Thyroid gland (tissue), 4 donors: ENCODE data around the gene VPS13C. TPM values are rescaled to one million over a fixed set of nuclear protein-coding genes. Genes with fewer than 3 reads are reported as not detected.

Experiments
- DNase-seq, 2 donors: peaks; one replicate each; pipeline ENCODE4 v3.0.0-alpha.2; 2019
- H3K27ac ChIP-seq, 3 donors: fragments of 200-600 bp; sonication (generic); 1 replicate in 2 of 3; 2 replicates in 1 of 3; pipeline ENCODE4 v1.5.1; 2016 to 2019; ENCODE audit warnings: mild to moderate bottlenecking in 1 of 3, moderate library complexity in 1 of 3
- H3K27me3 ChIP-seq: fragments of 200-600 bp; sonication (generic); one replicate; pipeline ENCODE4 v1.5.1; 2019
- H3K36me3 ChIP-seq, 2 donors: fragments of 200-600 bp; sonication (generic); one replicate each; pipeline ENCODE4 v1.5.1; 2016 to 2019
- H3K4me1 ChIP-seq, 2 donors: fragments of 200-600 bp; sonication (generic); one replicate each; pipeline ENCODE4 v1.5.1; 2017 to 2019
- H3K4me3 ChIP-seq, 3 donors: fragments of 200-600 bp; sonication (generic); replicated peaks in 1 of 3; 1 replicate in 2 of 3; 2 replicates in 1 of 3; pipeline ENCODE4 v1.5.1; 2016; ENCODE audit warnings: mild to moderate bottlenecking in 1 of 3
- H3K9me3 ChIP-seq: fragments of 200-600 bp; sonication (generic); one replicate; pipeline ENCODE4 v1.5.1; 2017
- POLR2A ChIP-seq, 2 donors: fragments of 450-650 bp; IDR thresholded peaks; one replicate each; pipeline ENCODE4 v1.6.1; 2017; ENCODE audit warnings: antibody characterized with exemption in 2 of 2, mild to moderate bottlenecking in 2 of 2, moderate library complexity in 1 of 2
- WGBS, 2 donors: methylation state at CpG; one replicate each; pipeline ENCODE4 v1.1.5; 2017; 5-methylcytosine and 5-hydroxymethylcytosine counted together
- intact Hi-C: fragments of 100-400 bp; cut with DNase I; formaldehyde crosslinking; loops from one replicate; pipeline ENCODE4 v1.15.1; 2023
- total RNA-seq, 4 donors: library from RNA; depleted of rRNA; stranded (reverse); fragments of >200 nt; gene quantifications; one replicate each; pipeline ENCODE4 v1.2.3, GENCODE V29; 2016
- TF ChIP-seq, protein P1 (sequence below), 6 experiments: fragments of 200-600 bp in 3 of 6; fragments of 450-650 bp in 3 of 6; sonication (generic) in 3 of 6; IDR thresholded peaks; one replicate each; pipeline ENCODE4 v1.5.1; 2016 to 2019; ENCODE audit warnings: antibody characterized with exemption in 6 of 6, mild to moderate bottlenecking in 2 of 6, inconsistent platforms in 1 of 6, moderate library complexity in 1 of 6

VPS13C gene
- total RNA-seq, 4 donors from 2014 or later: 99.4 to 159 (median 119) TPM

DNA sequence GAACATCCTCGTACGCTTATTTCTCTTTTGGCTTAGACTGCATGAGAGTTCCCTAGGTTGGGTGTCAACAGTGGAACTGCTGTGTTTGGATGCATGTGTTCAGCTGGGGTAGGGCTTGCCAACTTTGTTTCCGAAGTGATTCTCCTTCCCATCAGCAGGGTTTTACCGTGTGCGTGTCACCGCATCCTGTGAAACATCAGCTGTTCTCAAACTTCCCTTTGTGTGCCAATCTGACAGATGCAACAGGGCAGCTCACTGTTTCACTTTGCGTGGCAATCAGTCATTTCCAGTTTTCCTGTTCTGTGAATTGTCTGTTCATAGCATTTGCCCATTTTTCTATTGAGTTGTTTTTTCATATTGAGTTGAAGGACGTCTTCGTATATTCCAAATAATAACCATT, 218.8 kb downstream of the VPS13C start:
- no peaks in the 10 kb centered on the region for H3K9me3 ChIP-seq
- TF ChIP-seq, protein P1, sequence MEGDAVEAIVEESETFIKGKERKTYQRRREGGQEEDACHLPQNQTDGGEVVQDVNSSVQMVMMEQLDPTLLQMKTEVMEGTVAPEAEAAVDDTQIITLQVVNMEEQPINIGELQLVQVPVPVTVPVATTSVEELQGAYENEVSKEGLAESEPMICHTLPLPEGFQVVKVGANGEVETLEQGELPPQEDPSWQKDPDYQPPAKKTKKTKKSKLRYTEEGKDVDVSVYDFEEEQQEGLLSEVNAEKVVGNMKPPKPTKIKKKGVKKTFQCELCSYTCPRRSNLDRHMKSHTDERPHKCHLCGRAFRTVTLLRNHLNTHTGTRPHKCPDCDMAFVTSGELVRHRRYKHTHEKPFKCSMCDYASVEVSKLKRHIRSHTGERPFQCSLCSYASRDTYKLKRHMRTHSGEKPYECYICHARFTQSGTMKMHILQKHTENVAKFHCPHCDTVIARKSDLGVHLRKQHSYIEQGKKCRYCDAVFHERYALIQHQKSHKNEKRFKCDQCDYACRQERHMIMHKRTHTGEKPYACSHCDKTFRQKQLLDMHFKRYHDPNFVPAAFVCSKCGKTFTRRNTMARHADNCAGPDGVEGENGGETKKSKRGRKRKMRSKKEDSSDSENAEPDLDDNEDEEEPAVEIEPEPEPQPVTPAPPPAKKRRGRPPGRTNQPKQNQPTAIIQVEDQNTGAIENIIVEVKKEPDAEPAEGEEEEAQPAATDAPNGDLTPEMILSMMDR (IDR thresholded peaks at IDR 0.05): no peak
- no peak for TF ChIP-seq POLR2A (IDR thresholded peaks at IDR 0.05)
- no peaks in the 10 kb centered on the region for H3K4me1 ChIP-seq
- no peak overlapping the region for H3K4me3 ChIP-seq
- intact Hi-C loops: no loop called here
- 84 to 89% methylated on average over 9 of the region's 9 CpGs for WGBS, 2 donors
- H3K27ac ChIP-seq: no peak overlapping the region
- H3K27me3 ChIP-seq: no peaks in the 10 kb centered on the region
- no peaks in the 10 kb centered on the region for H3K36me3 ChIP-seq
- DNase-seq: no peak

DNA sequence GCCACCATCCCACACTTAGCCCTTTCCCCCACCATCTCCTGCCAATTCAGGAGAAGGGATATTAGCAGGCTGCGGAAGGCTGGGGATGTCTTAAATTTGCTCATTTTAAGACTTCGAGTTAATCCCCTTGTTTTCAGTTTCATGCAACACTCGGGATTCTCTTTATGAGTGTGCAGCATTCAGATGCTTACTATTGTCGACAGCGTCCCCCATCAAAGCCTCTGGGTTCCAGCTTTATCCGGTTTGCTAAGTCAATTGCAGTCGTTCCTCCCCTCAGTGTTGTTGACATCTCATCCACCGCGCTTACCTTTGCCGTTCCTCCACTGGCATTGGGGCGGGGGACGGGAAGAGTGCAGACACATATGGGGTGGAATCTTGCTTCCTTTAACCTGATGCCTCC, 220.2 kb downstream of the VPS13C start:
- WGBS, 2 donors: 74 to 82% methylated on average over 12 of the region's 12 CpGs
- DNase-seq: no peak
- peaks cover 0 to 3% of the 10 kb centered on the region in 2 donors for H3K4me1 ChIP-seq
- H3K9me3 ChIP-seq: no peaks in the 10 kb centered on the region
- H3K27ac ChIP-seq: no peak overlapping the region
- TF ChIP-seq, protein P1 (IDR thresholded peaks at IDR 0.05): no peak
- H3K4me3 ChIP-seq: no peak overlapping the region
- H3K27me3 ChIP-seq: no peaks in the 10 kb centered on the region
- no peaks in the 10 kb centered on the region for H3K36me3 ChIP-seq
- intact Hi-C loops: no loop called here

DNA sequence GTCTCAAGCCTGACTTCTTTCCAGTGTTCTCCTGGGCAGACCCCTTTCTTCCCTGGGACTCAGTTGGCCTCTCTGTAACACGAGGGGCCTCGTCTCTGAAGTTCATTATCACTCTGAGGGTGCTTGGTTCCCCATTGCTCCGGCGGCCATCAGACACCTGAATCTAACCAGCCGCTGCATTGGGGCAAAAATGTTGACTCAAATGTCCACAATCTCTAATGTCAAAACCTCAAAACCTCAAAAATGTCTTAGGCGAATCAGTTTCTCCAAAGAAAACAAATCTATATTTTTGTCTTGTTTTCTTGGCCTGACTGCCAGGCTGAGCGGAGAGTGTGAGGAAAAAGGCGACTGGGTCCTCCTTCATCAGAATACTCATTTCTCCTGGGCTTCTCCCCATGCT, 220.7 kb downstream of the VPS13C start:
- intact Hi-C loops: loop anchor here (10.0 kb wide), 2 partner anchors 135 to 1245 kb away; no protein-coding TSS in a partner anchor
- H3K27ac ChIP-seq: no peak overlapping the region
- H3K4me1 ChIP-seq: peaks cover 0 to 3% of the 10 kb centered on the region in 2 donors
- H3K36me3 ChIP-seq: no peaks in the 10 kb centered on the region
- no peak for DNase-seq
- H3K4me3 ChIP-seq: no peak overlapping the region
- TF ChIP-seq, protein P1 (IDR thresholded peaks at IDR 0.05): no peak
- no peak for TF ChIP-seq POLR2A (IDR thresholded peaks at IDR 0.05)
- H3K9me3 ChIP-seq: no peaks in the 10 kb centered on the region
- no peaks in the 10 kb centered on the region for H3K27me3 ChIP-seq
- 93 to 95% methylated on average over 8 of the region's 8 CpGs for WGBS, 2 donors

DNA sequence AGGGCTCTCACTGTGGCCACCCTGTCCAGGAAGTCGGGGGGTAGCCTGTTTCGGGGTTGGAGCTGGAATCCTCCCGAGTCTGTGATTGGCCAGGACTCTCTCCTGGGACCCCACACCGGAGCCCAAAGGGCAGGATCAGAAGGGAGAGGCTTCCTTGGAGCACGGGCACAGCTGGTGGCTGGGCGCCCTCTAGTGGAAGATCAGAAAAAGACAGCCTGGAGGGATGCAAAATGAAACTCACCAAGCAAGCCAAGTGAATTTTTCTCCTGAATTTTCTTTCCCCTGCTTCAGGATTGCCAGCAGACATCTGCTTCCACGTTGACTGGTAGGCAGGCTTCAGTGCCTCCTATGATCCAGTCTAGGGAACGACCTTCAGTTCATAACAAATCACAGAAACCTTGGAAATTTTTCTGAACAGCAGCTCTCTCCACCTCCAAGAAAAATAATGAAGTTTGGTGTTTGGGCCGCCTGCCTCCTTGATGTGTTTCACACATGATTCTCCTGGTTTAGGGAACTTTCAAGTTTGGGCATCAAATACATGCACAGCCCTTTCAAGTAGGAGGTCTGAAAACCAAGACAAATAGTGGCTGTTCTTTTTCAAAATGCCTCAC, 224.6 kb downstream of the VPS13C start:
- 10 to 12% methylated on average over 9 of the region's 9 CpGs for WGBS, 2 donors
- DNase-seq: peak; percentile 67 to 73
- no peaks in the 10 kb centered on the region for H3K36me3 ChIP-seq
- H3K27me3 ChIP-seq: no peaks in the 10 kb centered on the region
- H3K27ac ChIP-seq: no peak overlapping the region
- peaks cover 0 to 3% of the 10 kb centered on the region in 2 donors for H3K4me1 ChIP-seq
- H3K4me3 ChIP-seq: no peak overlapping the region
- TF ChIP-seq, protein P1 (IDR thresholded peaks at IDR 0.05): peak; percentile 75 to 94 (median 86)
- TF ChIP-seq POLR2A (IDR thresholded peaks at IDR 0.05): no peak
- intact Hi-C loops: loop anchor here (10.0 kb wide), 2 partner anchors 131 to 1241 kb away; no protein-coding TSS in a partner anchor
- H3K9me3 ChIP-seq: no peaks in the 10 kb centered on the region

DNA sequence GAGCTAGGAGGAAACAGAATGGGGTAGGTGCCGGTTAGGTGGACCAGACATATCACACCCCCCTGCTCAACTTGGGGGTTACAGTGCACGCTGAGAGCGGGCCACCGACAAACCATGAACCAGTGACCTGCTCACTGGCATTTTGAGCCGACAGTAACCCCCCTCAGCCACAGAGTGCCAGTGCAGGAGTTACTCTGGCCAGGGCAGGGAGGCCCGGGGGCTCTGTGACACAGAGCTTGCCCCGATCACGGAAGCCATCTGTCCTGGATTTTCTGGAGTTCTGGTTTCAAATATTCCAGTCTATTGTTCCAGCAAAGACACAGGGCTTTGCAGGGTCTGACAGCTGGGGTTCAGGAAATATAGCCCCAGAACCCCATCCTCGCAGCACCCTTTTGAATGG, 225.2 kb downstream of the VPS13C start:
- Histone ChIP-seq H3K4me1 (peaks cover 0 to 3% of the 10 kb centered on the region in 2 donors), H3K4me3 (no peak overlapping the region), H3K9me3 (no peaks in the 10 kb centered on the region), H3K27me3 (no peaks in the 10 kb centered on the region), H3K36me3 (no peaks in the 10 kb centered on the region), H3K27ac (no peak overlapping the region)
- intact Hi-C loops: loop anchor here (10.0 kb wide), 2 partner anchors 130 to 1240 kb away; no protein-coding TSS in a partner anchor
- WGBS, 2 donors: 86 to 96% methylated on average over 9 of the region's 9 CpGs
- no peak for TF ChIP-seq POLR2A (IDR thresholded peaks at IDR 0.05)
- TF ChIP-seq, protein P1 (IDR thresholded peaks at IDR 0.05): no peak
- DNase-seq: no peak
